Esophagus muscularis mucosa (tissue), 4 donors: ENCODE results near the gene SEMA3D. TPM values are rescaled to one million over a fixed set of nuclear protein-coding genes. Genes with fewer than 3 reads are reported as not detected.

Experiments used
- DNase-seq: peaks from one replicate; pipeline ENCODE4 v3.0.0-alpha.2; 2017; ENCODE audit errors: extremely low spot score
- H3K27ac ChIP-seq, 4 donors: fragments of 200-600 bp; sonication (generic); replicated peaks in 1 of 4; 1 replicate in 3 of 4; 2 replicates in 1 of 4; pipeline ENCODE4 v1.5.1; 2016 to 2019; ENCODE audit warnings: mild to moderate bottlenecking in 1 of 4
- H3K27me3 ChIP-seq, 4 donors: fragments of 200-600 bp; sonication (generic); one replicate each; pipeline versions ENCODE4 v1.5.1 to v1.6.0; 2016 to 2019
- H3K36me3 ChIP-seq, 4 donors: fragments of 200-600 bp; sonication (generic); one replicate each; pipeline ENCODE4 v1.5.1; 2016 to 2019
- H3K4me1 ChIP-seq, 4 donors: fragments of 200-600 bp; sonication (generic); one replicate each; pipeline ENCODE4 v1.5.1; 2016 to 2019
- H3K4me3 ChIP-seq, 4 donors: fragments of 200-600 bp; sonication (generic); 1 replicate in 2 of 4; 2 replicates in 2 of 4; pipeline ENCODE4 v1.5.1; 2016 to 2019; ENCODE audit warnings: mild to moderate bottlenecking in 4 of 4, moderate library complexity in 1 of 4
- H3K9me3 ChIP-seq, 4 donors: fragments of 200-600 bp; sonication (generic); 1 replicate in 3 of 4; 2 replicates in 1 of 4; pipeline ENCODE4 v1.5.1; 2016 to 2019
- EP300 ChIP-seq: sonication (generic); formaldehyde crosslinking; IDR thresholded peaks from one replicate; pipeline ENCODE4 v1.6.1; 2017; ENCODE audit warnings: antibody characterized with exemption
- POLR2A ChIP-seq: fragments of 450-650 bp; IDR thresholded peaks from one replicate; pipeline ENCODE4 v1.6.1; 2017; ENCODE audit warnings: antibody characterized with exemption, moderate library complexity, mild to moderate bottlenecking, low read depth
- POLR2AphosphoS5 ChIP-seq, 2 donors: sonication (generic); formaldehyde crosslinking; IDR thresholded peaks; one replicate each; pipeline ENCODE4 v1.6.1; 2017; ENCODE audit warnings: antibody characterized with exemption in 2 of 2
- WGBS: methylation state at CpG from one replicate; pipeline ENCODE4 v1.1.5; 2018; 5-methylcytosine and 5-hydroxymethylcytosine counted together
- intact Hi-C: fragments of 100-400 bp; cut with DNase I; formaldehyde crosslinking; loops from one replicate; pipeline ENCODE4 v1.15.1; 2023
- total RNA-seq, 4 donors: library from RNA; depleted of rRNA; stranded (reverse); fragments of >200 nt; gene quantifications; one replicate each; pipeline versions ENCODE4 v1.1.0 to v1.2.1, GENCODE V29; 2016
- TF ChIP-seq, protein P1 (sequence below), 3 experiments: fragments of 200-600 bp in 2 of 3; fragments of 450-650 bp in 1 of 3; sonication (generic) in 2 of 3; IDR thresholded peaks; one replicate each; pipeline ENCODE4 v1.5.1; 2017 to 2019; ENCODE audit warnings: antibody characterized with exemption in 3 of 3, mild to moderate bottlenecking in 2 of 3, moderate library complexity in 1 of 3

Gene SEMA3D
- total RNA-seq, 4 donors from 2014 or later, result 0.42 to 2.2 (median 1.4) TPM

DNA sequence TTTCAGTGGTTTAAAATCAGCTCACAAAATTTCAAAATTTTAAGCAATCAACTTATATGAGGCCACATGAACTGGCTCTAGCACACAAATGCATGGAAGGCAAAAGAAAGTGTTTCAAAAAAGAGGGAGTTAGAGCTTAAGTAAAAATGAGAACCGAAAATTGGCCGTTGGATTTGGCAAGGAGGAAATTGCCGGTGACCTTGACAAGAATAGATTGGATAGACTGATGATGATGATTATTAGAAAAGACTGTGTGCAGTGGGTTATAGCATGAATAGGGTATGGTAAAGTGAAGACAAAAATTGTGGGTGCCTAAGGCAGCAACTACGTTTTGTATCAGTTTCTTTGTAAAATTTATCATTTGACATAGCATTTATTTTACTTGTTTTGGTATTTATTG lies 175.7 kb downstream of the SEMA3D start:
- Histone ChIP-seq H3K27ac (no peak overlapping the region), H3K9me3 (no peaks in the 10 kb centered on the region), H3K4me1 (no peaks in the 10 kb centered on the region), H3K27me3 (no peaks in the 10 kb centered on the region), H3K4me3 (no peak overlapping the region), H3K36me3 (no peaks in the 10 kb centered on the region)
- 91% methylated on average over 4 of the region's 4 CpGs for WGBS
- TF ChIP-seq POLR2AphosphoS5 (IDR thresholded peaks at IDR 0.05) (no peak), POLR2A (no peak), EP300 (no peak)
- TF ChIP-seq, protein P1, sequence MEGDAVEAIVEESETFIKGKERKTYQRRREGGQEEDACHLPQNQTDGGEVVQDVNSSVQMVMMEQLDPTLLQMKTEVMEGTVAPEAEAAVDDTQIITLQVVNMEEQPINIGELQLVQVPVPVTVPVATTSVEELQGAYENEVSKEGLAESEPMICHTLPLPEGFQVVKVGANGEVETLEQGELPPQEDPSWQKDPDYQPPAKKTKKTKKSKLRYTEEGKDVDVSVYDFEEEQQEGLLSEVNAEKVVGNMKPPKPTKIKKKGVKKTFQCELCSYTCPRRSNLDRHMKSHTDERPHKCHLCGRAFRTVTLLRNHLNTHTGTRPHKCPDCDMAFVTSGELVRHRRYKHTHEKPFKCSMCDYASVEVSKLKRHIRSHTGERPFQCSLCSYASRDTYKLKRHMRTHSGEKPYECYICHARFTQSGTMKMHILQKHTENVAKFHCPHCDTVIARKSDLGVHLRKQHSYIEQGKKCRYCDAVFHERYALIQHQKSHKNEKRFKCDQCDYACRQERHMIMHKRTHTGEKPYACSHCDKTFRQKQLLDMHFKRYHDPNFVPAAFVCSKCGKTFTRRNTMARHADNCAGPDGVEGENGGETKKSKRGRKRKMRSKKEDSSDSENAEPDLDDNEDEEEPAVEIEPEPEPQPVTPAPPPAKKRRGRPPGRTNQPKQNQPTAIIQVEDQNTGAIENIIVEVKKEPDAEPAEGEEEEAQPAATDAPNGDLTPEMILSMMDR (IDR thresholded peaks at IDR 0.05), result no peak
- DNase-seq, result no peak
- intact Hi-C loops, result no loop called here

DNA sequence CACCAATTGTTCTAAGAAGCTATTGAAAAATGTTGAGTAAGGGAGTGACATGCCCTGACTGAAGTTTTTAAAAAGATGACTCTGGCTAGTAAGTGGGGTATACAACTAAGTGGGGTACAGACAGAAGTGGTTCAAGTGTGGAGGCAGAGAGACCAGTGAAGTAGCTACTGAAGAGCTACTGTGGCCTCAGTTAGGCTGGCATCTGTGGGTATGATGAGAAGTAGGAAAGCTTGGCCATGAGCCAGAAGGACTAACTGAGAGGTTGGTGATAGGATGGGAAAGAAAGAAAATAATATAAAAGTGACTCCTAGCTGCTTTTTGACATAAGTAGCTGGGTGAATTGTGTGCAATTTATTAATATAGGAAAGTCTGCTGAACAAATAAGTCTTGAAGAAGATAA lies 176.6 kb downstream of the SEMA3D start:
- H3K4me3 ChIP-seq, result no peak overlapping the region
- no peaks in the 10 kb centered on the region for H3K4me1 ChIP-seq
- TF ChIP-seq EP300 (no peak), POLR2AphosphoS5 (IDR thresholded peaks at IDR 0.05) (no peak), POLR2A (no peak)
- TF ChIP-seq, protein P1 (IDR thresholded peaks at IDR 0.05), result no peak
- no peak overlapping the region for H3K27ac ChIP-seq
- H3K27me3 ChIP-seq, result no peaks in the 10 kb centered on the region
- H3K9me3 ChIP-seq, result no peaks in the 10 kb centered on the region
- no peaks in the 10 kb centered on the region for H3K36me3 ChIP-seq
- intact Hi-C loops, result no loop called here
- no peak for DNase-seq

DNA sequence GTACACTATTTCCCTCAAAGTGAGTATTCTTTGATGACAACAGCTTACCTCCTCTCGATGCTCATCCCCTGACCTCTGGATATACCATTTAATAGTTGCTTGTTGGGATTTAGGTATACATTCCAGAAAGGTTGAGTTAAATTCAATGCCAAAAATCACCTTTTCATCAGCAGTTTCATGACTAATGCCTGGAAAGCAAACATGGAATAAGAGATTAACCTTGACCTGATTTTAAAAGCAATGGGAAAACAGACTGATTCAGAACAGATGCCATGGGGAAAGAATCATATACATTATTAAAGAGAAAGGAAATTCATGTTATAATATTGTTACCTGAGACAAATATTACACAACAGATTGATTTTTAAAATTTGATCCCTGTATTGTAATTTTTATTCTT lies 180.1 kb downstream of the SEMA3D start:
- DNase-seq, result no peak
- Histone ChIP-seq H3K4me1 (peaks cover 0 to 18% (median 11%) of the 10 kb centered on the region in 4 donors), H3K27me3 (no peaks in the 10 kb centered on the region), H3K9me3 (no peaks in the 10 kb centered on the region), H3K27ac (no peak overlapping the region), H3K36me3 (no peaks in the 10 kb centered on the region), H3K4me3 (no peak overlapping the region)
- TF ChIP-seq, protein P1 (IDR thresholded peaks at IDR 0.05), result no peak
- TF ChIP-seq EP300 (no peak), POLR2A (no peak), POLR2AphosphoS5 (IDR thresholded peaks at IDR 0.05) (no peak)
- intact Hi-C loops, result no loop called here
- WGBS, result 100% methylated on average over 1 of the region's 1 CpG

DNA sequence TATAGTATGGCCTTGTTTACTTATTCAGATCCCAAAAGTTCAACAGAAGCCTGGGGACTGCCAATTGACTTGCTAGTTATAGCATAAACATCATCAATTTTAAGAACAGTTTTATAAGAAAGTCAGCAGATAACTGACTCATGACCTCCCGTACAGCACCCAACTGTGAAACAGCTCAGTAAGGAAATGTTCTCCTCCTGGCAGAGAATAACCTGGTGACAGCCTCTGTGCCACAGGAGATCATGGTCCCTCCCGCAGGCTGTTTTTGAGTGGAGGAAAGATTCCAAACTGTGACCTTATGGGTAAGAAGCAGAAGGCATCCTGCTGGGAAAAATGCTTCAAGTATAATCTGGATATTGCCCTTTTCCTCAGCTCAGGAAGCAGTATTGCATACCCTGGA lies 182.5 kb downstream of the SEMA3D start:
- Histone ChIP-seq H3K4me3 (no peak overlapping the region), H3K4me1 (peaks cover 0 to 18% (median 11%) of the 10 kb centered on the region in 4 donors), H3K27ac (no peak overlapping the region), H3K36me3 (no peaks in the 10 kb centered on the region), H3K27me3 (no peaks in the 10 kb centered on the region), H3K9me3 (no peaks in the 10 kb centered on the region)
- intact Hi-C loops, result no loop called here
- TF ChIP-seq POLR2AphosphoS5 (IDR thresholded peaks at IDR 0.05), result no peak
- no peak for DNase-seq
- WGBS, result 42% methylated on average over 2 of the region's 2 CpGs

DNA sequence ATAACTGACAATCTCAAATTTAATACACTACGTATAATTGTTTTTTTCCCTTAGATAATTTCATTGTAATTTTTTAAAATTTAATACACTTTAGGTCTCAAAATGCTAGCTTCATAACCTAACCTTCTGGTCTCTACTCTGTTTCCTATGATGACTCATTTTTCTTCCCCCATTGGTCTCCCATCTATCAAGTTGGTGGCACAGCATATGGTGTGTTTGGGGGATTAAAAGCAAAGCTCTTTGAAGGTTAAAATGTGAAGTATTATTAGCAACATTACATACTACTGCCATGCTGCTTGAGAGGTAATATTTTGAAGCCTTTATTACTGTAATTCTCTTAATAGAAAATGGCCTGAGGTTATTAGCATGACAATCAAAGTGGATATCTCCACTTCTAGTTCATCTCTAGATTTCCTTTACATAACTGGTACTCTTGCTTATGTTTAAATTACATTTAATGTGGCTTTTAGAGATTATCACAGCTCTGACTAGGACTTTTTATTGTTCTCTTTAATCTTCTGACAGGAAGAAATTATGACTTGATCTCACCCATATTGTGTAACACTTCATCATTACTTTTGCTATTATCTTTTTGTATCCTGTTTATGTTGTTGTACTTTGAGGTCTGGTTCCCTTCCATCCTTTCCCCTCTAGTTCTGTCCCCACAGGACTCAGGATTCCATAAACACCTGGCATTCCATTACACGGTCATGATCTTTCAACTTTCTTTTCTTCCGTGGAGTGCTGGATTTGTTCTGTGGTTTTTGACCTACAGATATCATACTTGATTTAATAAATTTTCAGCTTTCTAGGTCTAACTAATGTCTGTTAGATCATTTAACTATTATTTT lies 185.1 kb downstream of the SEMA3D start:
- Histone ChIP-seq H3K27ac (no peak overlapping the region), H3K4me3 (no peak overlapping the region), H3K27me3 (no peaks in the 10 kb centered on the region), H3K9me3 (no peaks in the 10 kb centered on the region), H3K36me3 (no peaks in the 10 kb centered on the region), H3K4me1 (peaks cover 0 to 18% (median 11%) of the 10 kb centered on the region in 4 donors)
- WGBS, result 70% methylated on average over 3 of the region's 3 CpGs
- no peak for DNase-seq
- TF ChIP-seq, protein P1 (IDR thresholded peaks at IDR 0.05), result no peak
- TF ChIP-seq POLR2AphosphoS5 (IDR thresholded peaks at IDR 0.05) (no peak), POLR2A (no peak), EP300 (no peak)
- intact Hi-C loops, result no loop called here
